ENCODE data around the gene ZNF416.

ZNF416 gene

GRCh38 chr19:57578487-57579205, at the start of gene ZNF416:
TSS of gene ZNF416 (minus strand) at chr19:57578911. CDS start at chr19:57578704, 207 bp downstream.
- DNase-seq, result peak; percentile 97

- DNase-seq, result no peak
Measured at GRCh38 chr19:57623091-57623490, 44.4 kb upstream of the ZNF416 start.

GRCh38 chr19:57620673-57621348, 42.1 kb upstream of the ZNF416 start:
- DNase-seq, result no peak

- no peak for DNase-seq
Measured at GRCh38 chr19:57615346-57615745, 36.6 kb upstream of the ZNF416 start.

GRCh38 chr19:57613941-57614743, 35.4 kb upstream of the ZNF416 start, which contains the start of gene ZNF134:
TSS of gene ZNF134 (plus strand) at chr19:57614242. CDS start at chr19:57619469, 5,227 bp downstream.
- DNase-seq, result peak; percentile 76

- DNase-seq, result no peak
Measured at GRCh38 chr19:57611113-57611512, 32.4 kb upstream of the ZNF416 start.

- DNase-seq, result no peak
Measured at GRCh38 chr19:57606931-57607330, 28.2 kb upstream of the ZNF416 start.

- peak; percentile 75 for DNase-seq
Measured at GRCh38 chr19:57599761-57600383, 21.2 kb upstream of the ZNF416 start, which contains the start of gene ZNF530. TSS of gene ZNF530 (plus strand) at chr19:57599885. CDS start at chr19:57604346, 4,461 bp downstream.

GRCh38 chr19:57599377-57599760, 20.7 kb upstream of the ZNF416 start:
- no peak for DNase-seq

GRCh38 chr19:57587529-57587928, 8.8 kb upstream of the ZNF416 start:
- no peak for DNase-seq

GRCh38 chr19:57583521-57584416, 5.1 kb upstream of the ZNF416 start, which contains the start of gene ZIK1:
TSS of gene ZIK1 (plus strand) at chr19:57584145. CDS start at chr19:57584357, 212 bp downstream.
- DNase-seq, result peak; percentile 86

GRCh38 chr19:57583104-57583520, 4.4 kb upstream of the ZNF416 start:
- DNase-seq, result no peak

- no peak for DNase-seq
Measured at GRCh38 chr19:57576661-57577060, 2.0 kb downstream of the ZNF416 start.

GRCh38 chr19:57572415-57572947, 6.2 kb downstream of the ZNF416 start:
- DNase-seq, result no peak

- DNase-seq, result no peak
Measured at GRCh38 chr19:57570707-57571106, 8.0 kb downstream of the ZNF416 start.

- no peak for DNase-seq
Measured at GRCh38 chr19:57566396-57567265, 12.1 kb downstream of the ZNF416 start.

- DNase-seq, result no peak
Measured at GRCh38 chr19:57563547-57563946, 15.2 kb downstream of the ZNF416 start.

GRCh38 chr19:57560049-57560491, 18.6 kb downstream of the ZNF416 start:
- DNase-seq, result no peak

- DNase-seq, result peak; percentile 65
Measured at GRCh38 chr19:57559404-57560025, 19.2 kb downstream of the ZNF416 start, which contains the start of gene ZNF550. TSS of gene ZNF550 (minus strand) at chr19:57559863. CDS start at chr19:57559682, 181 bp downstream.

GRCh38 chr19:57559008-57559403, 19.7 kb downstream of the ZNF416 start:
- DNase-seq, result no peak
